ENCODE results near the gene LRRIQ1.
"Not testable (repeated sequence)": the region's sequence is repeated elsewhere in the genome, so short reads cannot be mapped to it uniquely, and the experiment has no call there.

GRCh38 chr12:85005047-85005446 lies 31.1 kb upstream of the LRRIQ1 start:
- not testable (repeated sequence) for TF ChIP-seq ZBTB20 (CRISPR knock-in tag; IDR thresholded peaks at IDR 0.05; ENCODE audit: borderline replicate concordance, low read depth); ZNF768 (CRISPR knock-in tag; IDR thresholded peaks at IDR 0.05); ZNF407 (CRISPR knock-in tag; IDR thresholded peaks at IDR 0.05; ENCODE audit: not compliant biosample characterization); MBNL3 (CRISPR knock-in tag; conservative IDR thresholded peaks at IDR 0.05); RXRA (CRISPR knock-in tag; IDR thresholded peaks at IDR 0.05); TBL1XR1 (IDR thresholded peaks at IDR 0.05; ENCODE audit: borderline replicate concordance, low read length, partially characterized antibody); MYC (CRISPR knock-in tag; IDR thresholded peaks at IDR 0.05; ENCODE audit: borderline replicate concordance); FOXP1 (IDR thresholded peaks at IDR 0.05); FOXP1 (CRISPR knock-in tag; IDR thresholded peaks at IDR 0.05); SP1 (IDR thresholded peaks at IDR 0.05); SP1 (CRISPR knock-in tag; IDR thresholded peaks at IDR 0.05); ZNF530 (CRISPR knock-in tag; IDR thresholded peaks at IDR 0.05; ENCODE audit: low read depth); EP300 (IDR thresholded peaks at IDR 0.05; ENCODE audit: low read depth in 2 of 2, low read length in 2 of 2); EP300 (CRISPR knock-in tag; IDR thresholded peaks at IDR 0.05; ENCODE audit: borderline replicate concordance)
- TF ChIP-seq, protein P1, sequence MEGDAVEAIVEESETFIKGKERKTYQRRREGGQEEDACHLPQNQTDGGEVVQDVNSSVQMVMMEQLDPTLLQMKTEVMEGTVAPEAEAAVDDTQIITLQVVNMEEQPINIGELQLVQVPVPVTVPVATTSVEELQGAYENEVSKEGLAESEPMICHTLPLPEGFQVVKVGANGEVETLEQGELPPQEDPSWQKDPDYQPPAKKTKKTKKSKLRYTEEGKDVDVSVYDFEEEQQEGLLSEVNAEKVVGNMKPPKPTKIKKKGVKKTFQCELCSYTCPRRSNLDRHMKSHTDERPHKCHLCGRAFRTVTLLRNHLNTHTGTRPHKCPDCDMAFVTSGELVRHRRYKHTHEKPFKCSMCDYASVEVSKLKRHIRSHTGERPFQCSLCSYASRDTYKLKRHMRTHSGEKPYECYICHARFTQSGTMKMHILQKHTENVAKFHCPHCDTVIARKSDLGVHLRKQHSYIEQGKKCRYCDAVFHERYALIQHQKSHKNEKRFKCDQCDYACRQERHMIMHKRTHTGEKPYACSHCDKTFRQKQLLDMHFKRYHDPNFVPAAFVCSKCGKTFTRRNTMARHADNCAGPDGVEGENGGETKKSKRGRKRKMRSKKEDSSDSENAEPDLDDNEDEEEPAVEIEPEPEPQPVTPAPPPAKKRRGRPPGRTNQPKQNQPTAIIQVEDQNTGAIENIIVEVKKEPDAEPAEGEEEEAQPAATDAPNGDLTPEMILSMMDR (CRISPR knock-in tag; IDR thresholded peaks at IDR 0.05), result not testable (repeated sequence)
- TF ChIP-seq, protein P2, sequence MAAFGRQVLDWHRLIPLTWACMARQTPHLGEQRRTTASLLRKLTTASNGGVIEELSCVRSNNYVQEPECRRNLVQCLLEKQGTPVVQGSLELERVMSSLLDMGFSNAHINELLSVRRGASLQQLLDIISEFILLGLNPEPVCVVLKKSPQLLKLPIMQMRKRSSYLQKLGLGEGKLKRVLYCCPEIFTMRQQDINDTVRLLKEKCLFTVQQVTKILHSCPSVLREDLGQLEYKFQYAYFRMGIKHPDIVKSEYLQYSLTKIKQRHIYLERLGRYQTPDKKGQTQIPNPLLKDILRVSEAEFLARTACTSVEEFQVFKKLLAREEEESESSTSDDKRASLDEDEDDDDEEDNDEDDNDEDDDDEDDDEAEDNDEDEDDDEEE (CRISPR knock-in tag; IDR thresholded peaks at IDR 0.05), result not testable (repeated sequence)
- TF ChIP-seq, protein P3, sequence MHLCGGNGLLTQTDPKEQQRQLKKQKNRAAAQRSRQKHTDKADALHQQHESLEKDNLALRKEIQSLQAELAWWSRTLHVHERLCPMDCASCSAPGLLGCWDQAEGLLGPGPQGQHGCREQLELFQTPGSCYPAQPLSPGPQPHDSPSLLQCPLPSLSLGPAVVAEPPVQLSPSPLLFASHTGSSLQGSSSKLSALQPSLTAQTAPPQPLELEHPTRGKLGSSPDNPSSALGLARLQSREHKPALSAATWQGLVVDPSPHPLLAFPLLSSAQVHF (CRISPR knock-in tag; IDR thresholded peaks at IDR 0.05), result not testable (repeated sequence)
